GM06990 (cell line): Measurements from ENCODE around the gene CYP4F22.

Source experiments
- DNase-seq: peaks from one replicate; pipeline ENCODE4 v3.0.0-alpha.2; 2011; ENCODE audit not compliant: insufficient read length; ENCODE audit errors: extremely low read depth
- H3K27me3 ChIP-seq: replicated peaks from 2 replicates; pipeline ENCODE4 v1.6.0; 2011; ENCODE audit warnings: low read length; ENCODE audit not compliant: control insufficient read depth, insufficient read depth
- H3K36me3 ChIP-seq: 2 replicates; pipeline ENCODE4 v1.5.1; 2011; ENCODE audit warnings: low read length; ENCODE audit not compliant: control insufficient read depth, insufficient read depth
- H3K4me3 ChIP-seq: replicated peaks from 2 replicates; pipeline ENCODE4 v1.5.1; 2011; ENCODE audit warnings: low read depth, mild to moderate bottlenecking, control low read depth, low read length
- CTCF ChIP-seq: IDR thresholded peaks from 2 replicates; pipeline ENCODE4 v1.5.1; 2011; ENCODE audit warnings: low read length, control low read depth, mild to moderate bottlenecking, inconsistent platforms; ENCODE audit not compliant: insufficient read depth, poor library complexity, severe bottlenecking

Gene CYP4F22

GRCh38 chr19:15488489-15489226 lies 19.7 kb upstream of the CYP4F22 start:
- no peaks in the 10 kb centered on the region for H3K36me3 ChIP-seq
- DNase-seq, result no peak
- H3K4me3 ChIP-seq, result no peak overlapping the region
- no peaks in the 10 kb centered on the region for H3K27me3 ChIP-seq
- TF ChIP-seq CTCF, result no peak

DNA sequence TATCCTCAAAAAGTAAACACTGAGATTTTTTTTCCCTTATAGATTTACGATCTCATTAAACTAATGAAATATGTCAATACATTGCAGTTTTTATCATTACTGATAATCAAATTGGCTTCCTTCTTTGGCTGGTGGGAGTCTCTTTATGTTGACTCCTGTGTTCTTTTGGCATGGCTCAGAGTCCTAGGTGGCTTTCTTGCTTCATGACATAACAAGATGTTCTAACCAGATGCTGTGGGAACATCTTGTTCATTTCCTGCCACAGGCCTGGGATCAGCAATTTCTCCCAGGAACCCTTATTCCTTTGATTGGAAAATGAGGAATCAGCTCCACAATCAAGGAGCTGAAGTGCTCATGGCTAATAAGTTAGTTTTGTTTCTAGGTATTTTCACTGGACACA lies 13.2 kb upstream of the CYP4F22 start:
- no peak for TF ChIP-seq CTCF

DNA sequence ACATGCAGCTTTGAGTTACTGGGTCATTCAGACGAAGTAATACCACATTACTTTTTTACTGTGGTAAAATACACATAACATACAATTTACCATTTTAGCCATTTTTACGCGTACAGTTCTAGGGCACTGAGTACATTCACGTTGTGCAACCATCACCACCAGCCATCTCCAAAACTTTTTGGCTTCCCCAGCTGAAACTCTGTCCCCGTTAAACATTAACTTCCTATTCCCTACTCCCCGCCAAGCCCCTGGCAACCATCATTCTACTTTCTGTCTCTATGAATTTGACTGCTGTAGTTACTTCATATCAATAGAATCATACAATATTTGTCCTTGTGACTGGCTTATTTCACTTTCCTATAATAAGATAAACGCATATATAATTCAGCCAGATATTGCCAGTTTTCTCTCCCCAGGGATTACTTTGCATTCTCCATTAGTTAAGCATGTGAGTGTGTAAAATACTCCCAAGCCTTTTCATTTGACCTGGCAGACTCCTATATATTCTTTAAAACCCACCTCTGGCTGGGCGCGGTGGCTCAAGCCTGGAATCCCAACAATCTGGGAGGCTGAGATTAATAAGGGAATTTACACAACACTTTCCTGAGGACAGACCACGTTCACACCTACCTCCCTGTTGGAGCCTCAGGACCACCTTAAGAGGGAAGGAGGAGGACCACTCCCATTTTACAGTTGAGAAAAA lies 10.0 kb upstream of the CYP4F22 start:
- Histone ChIP-seq H3K27me3 (no peaks in the 10 kb centered on the region), H3K4me3 (no peak overlapping the region), H3K36me3 (no peaks in the 10 kb centered on the region)
- no peak for DNase-seq
- no peak for TF ChIP-seq CTCF

More for the DNA sequence above, 13.2 kb upstream of the CYP4F22 start:
- H3K27me3 ChIP-seq, result no peaks in the 10 kb centered on the region
- no peak for DNase-seq
- H3K36me3 ChIP-seq, result no peaks in the 10 kb centered on the region
- H3K4me3 ChIP-seq, result no peak overlapping the region

- no peak overlapping the region for H3K4me3 ChIP-seq
- H3K27me3 ChIP-seq, result no peaks in the 10 kb centered on the region
- H3K36me3 ChIP-seq, result no peaks in the 10 kb centered on the region
- DNase-seq, result no peak
- no peak for TF ChIP-seq CTCF
These were observed 9.4 kb upstream of the CYP4F22 start for GRCh38 chr19:15498910-15499309.

GRCh38 chr19:15501596-15501995 lies 6.7 kb upstream of the CYP4F22 start:
- TF ChIP-seq CTCF, result no peak
- no peaks in the 10 kb centered on the region for H3K36me3 ChIP-seq
- H3K27me3 ChIP-seq, result no peaks in the 10 kb centered on the region
- DNase-seq, result no peak
- no peak overlapping the region for H3K4me3 ChIP-seq
